Endothelial cell of umbilical vein (primary cell): ENCODE data around the gene ZNF415. TPM values are rescaled to one million over a fixed set of nuclear protein-coding genes. Genes with fewer than 3 reads are reported as not detected.
"Not testable (repeated sequence)": the region's sequence is repeated elsewhere in the genome, so short reads cannot be mapped to it uniquely, and the experiment has no call there.

Source experiments
- BruUV-seq: library from RNA; stranded (reverse); fragments of 400-500 nt; replicated peaks from 2 replicates; lab custom pipeline; 2021; lab: Mats Ljungman, UMichigan
- CTCF ChIA-PET: fragments of 300-600, 350-600 bp; sonication (Branson Sonifier 250); formaldehyde crosslinking; loops from one replicate; lab custom pipeline; 2021; ENCODE audit warnings: antibody characterized with exemption, inconsistent platforms; lab: Charles Lee
- POLR2A ChIA-PET: fragments of 300-600, 350-600 bp; sonication (Branson Sonifier 250); formaldehyde crosslinking; loops from one replicate; lab custom pipeline; 2021; ENCODE audit warnings: antibody characterized with exemption, inconsistent platforms; lab: Charles Lee
- DNase-seq: peaks from one replicate; pipeline ENCODE4 v3.0.0-alpha.2; 2011; ENCODE audit warnings: low read depth, low spot score
- FAIRE-seq: peaks from 2 replicates; lab custom pipeline; 2011; peaks lifted over from hg19 to GRCh38; lab: Jason Lieb, UNC
- H2AFZ ChIP-seq: 2 replicates; pipeline ENCODE4 v1.6.0; 2012; ENCODE audit warnings: low read depth, low read length, control low read depth, inconsistent platforms
- H3K27ac ChIP-seq: 2 replicates; pipeline ENCODE4 v1.5.1; 2011; ENCODE audit warnings: low read depth, mild to moderate bottlenecking, control low read depth, low read length, moderate library complexity; ENCODE audit not compliant: insufficient read depth
- H3K27me3 ChIP-seq, 2 experiments: 2 replicates each; pipeline versions ENCODE4 v1.6.0 to v1.6.1; 2011; ENCODE audit warnings: low read length in 2 of 2, mixed read lengths in 1 of 2; ENCODE audit not compliant: control insufficient read depth in 2 of 2, insufficient read depth in 2 of 2
- H3K36me3 ChIP-seq, 2 experiments: 2 replicates in 1 of 2; 3 replicates in 1 of 2; pipeline ENCODE4 v1.5.1; 2011; ENCODE audit warnings: low read length in 2 of 2, mild to moderate bottlenecking in 1 of 2, moderate library complexity in 1 of 2; ENCODE audit not compliant: control insufficient read depth in 2 of 2, insufficient read depth in 2 of 2; ENCODE audit errors: extremely low read depth in 1 of 2
- H3K4me1 ChIP-seq: 3 replicates; pipeline ENCODE4 v1.5.1; 2011; ENCODE audit warnings: mild to moderate bottlenecking, low read length; ENCODE audit not compliant: control insufficient read depth, insufficient read depth; ENCODE audit errors: extremely low read depth
- H3K4me2 ChIP-seq: 2 replicates; pipeline ENCODE4 v1.6.1; 2011; ENCODE audit warnings: low read length, control low read depth, mixed read lengths; ENCODE audit not compliant: insufficient read depth
- H3K4me3 ChIP-seq, 3 experiments: fragments of 200-600 bp in 1 of 3; sonication (generic), shearing (Covaris generic) in 1 of 3; replicated peaks in 1 of 3; 2 replicates each; pipeline ENCODE4 v1.5.1; 2011 to 2016; ENCODE audit warnings: control low read depth in 3 of 3, low read length in 3 of 3, mild to moderate bottlenecking in 2 of 3, inconsistent platforms in 1 of 3, low read depth in 1 of 3, moderate library complexity in 1 of 3; ENCODE audit not compliant: insufficient read depth in 1 of 3
- H3K79me2 ChIP-seq: 2 replicates; pipeline ENCODE4 v1.6.0; 2012; ENCODE audit warnings: low read length, inconsistent platforms; ENCODE audit not compliant: control insufficient read depth, insufficient read depth
- H3K9ac ChIP-seq: replicated peaks from 2 replicates; pipeline ENCODE3; 2011; ENCODE audit warnings: low read length, control low read depth; ENCODE audit not compliant: insufficient read depth; ENCODE audit errors: extremely low read depth
- H3K9me1 ChIP-seq: replicated peaks from 3 replicates; pipeline ENCODE4 v1.6.0; 2011; ENCODE audit warnings: mild to moderate bottlenecking, low read length; ENCODE audit not compliant: control insufficient read depth, insufficient read depth; ENCODE audit errors: extremely low read depth
- H3K9me3 ChIP-seq: replicated peaks from 2 replicates; pipeline ENCODE4 v1.5.1; 2012; ENCODE audit warnings: low read length, inconsistent platforms; ENCODE audit not compliant: control insufficient read depth, insufficient read depth
- H4K20me1 ChIP-seq: replicated peaks from 2 replicates; pipeline ENCODE3; 2011; ENCODE audit warnings: mild to moderate bottlenecking, low read length; ENCODE audit not compliant: control insufficient read depth, insufficient read depth; ENCODE audit errors: extremely low read depth
- dilution Hi-C: fragments of 300-500 bp; cut with MboI; formaldehyde crosslinking; loops from one replicate; pipeline ENCODE4 v1.15.0; 2019; ENCODE audit warnings: low sequenced_read_pairs; ENCODE audit not compliant: extremely low pct_ligation_motif_present
- intact Hi-C: fragments of 100-400 bp; cut with micrococcal nuclease; formaldehyde crosslinking; loops from one replicate; pipeline ENCODE4 v1.10.0; 2022
- polyA plus RNA-seq, 4 experiments: library from polyadenylated mRNA; depleted of rRNA in 3 of 4; stranded (reverse) in 3 of 4; unstranded in 1 of 4; fragments of >200 nt; gene quantifications; 2 replicates each; pipeline versions ENCODE4 v1.2.1 to v1.2.3, GENCODE V29; 2011 to 2012; ENCODE audit warnings: missing spikeins in 1 of 4
- total RNA-seq: library from RNA; stranded (reverse); gene quantifications from 2 replicates; pipeline ENCODE4 v1.2.3, GENCODE V29; 2021
- TF ChIP-seq, protein P1 (sequence below), 2 donors: IDR thresholded peaks; 1 replicate in 1 of 2; 2 replicates in 1 of 2; pipeline ENCODE4 v1.5.1; 2011; ENCODE audit warnings: low read length in 2 of 2, mild to moderate bottlenecking in 2 of 2, moderate library complexity in 2 of 2, control low read depth in 1 of 2, inconsistent platforms in 1 of 2, low read depth in 1 of 2; ENCODE audit not compliant: insufficient read depth in 1 of 2; ENCODE audit errors: extremely low read depth in 1 of 2

Gene ZNF415
- total and polyA plus RNA-seq, 2 donors (not counting 3 experiments of a cell fraction or from before 2014, with no cell fraction given), result 0.48 to 0.69 TPM

DNA sequence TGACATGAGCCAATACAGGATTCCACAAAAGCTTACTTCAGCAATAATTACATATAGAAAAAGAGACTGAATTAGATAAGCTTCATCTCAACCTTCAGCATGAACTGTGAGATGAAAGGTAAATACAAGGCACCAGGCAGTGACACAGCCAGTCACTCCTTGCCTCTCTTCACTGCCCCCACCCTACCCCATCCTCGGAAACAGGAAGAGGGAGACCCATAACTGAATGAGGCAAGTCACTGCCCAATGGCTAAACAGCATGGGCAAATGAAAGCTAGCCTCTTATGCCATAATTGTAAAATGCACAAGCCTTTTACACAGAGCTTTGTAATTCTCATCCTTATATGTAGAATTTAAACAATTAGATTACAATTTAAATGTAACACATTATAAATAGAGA lies 31.2 kb downstream of the ZNF415 start:
- H4K20me1 ChIP-seq, result no peaks in the 10 kb centered on the region
- H3K4me3 ChIP-seq, result peak overlapping the region in 1 of 3 experiments; percentile 93
- H3K9ac ChIP-seq, result no peak overlapping the region
- no peaks in the 10 kb centered on the region for H3K27me3 ChIP-seq
- H3K9me3 ChIP-seq, result no peaks in the 10 kb centered on the region
- ChIA-PET POLR2A (interaction anchor here (1.2 kb wide), 1 partner anchor 10 kb away, joined by 3 read pairs; no protein-coding TSS in a partner anchor), CTCF (interaction anchor here (0.7 to 2.2 kb wide), 3 partner anchors 15 to 94 kb away, joined by 3 to 12 read pairs (median 4); no protein-coding TSS in a partner anchor)
- H3K9me1 ChIP-seq, result no peaks in the 10 kb centered on the region
- H3K36me3 ChIP-seq, result peaks cover 0 to 2% of the 10 kb centered on the region in 2 experiments
- DNase-seq (no peak), FAIRE-seq (no peak)
- no peak overlapping the region for H2AFZ ChIP-seq
- no TSS peak for BruUV-seq
- intact Hi-C loops, result loop anchor here (5.0 kb wide), 2 partner anchors 204 to 231 kb away; partner anchors contain the start of genes ZNF320 and ZNF845
- peak overlapping the region; percentile 85 for H3K4me2 ChIP-seq
- H3K79me2 ChIP-seq, result peaks cover 22% of the 10 kb centered on the region
- dilution Hi-C loops, result no loop called here
- TF ChIP-seq, protein P1, sequence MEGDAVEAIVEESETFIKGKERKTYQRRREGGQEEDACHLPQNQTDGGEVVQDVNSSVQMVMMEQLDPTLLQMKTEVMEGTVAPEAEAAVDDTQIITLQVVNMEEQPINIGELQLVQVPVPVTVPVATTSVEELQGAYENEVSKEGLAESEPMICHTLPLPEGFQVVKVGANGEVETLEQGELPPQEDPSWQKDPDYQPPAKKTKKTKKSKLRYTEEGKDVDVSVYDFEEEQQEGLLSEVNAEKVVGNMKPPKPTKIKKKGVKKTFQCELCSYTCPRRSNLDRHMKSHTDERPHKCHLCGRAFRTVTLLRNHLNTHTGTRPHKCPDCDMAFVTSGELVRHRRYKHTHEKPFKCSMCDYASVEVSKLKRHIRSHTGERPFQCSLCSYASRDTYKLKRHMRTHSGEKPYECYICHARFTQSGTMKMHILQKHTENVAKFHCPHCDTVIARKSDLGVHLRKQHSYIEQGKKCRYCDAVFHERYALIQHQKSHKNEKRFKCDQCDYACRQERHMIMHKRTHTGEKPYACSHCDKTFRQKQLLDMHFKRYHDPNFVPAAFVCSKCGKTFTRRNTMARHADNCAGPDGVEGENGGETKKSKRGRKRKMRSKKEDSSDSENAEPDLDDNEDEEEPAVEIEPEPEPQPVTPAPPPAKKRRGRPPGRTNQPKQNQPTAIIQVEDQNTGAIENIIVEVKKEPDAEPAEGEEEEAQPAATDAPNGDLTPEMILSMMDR (IDR thresholded peaks at IDR 0.05; ENCODE audit: extremely low read depth in 1 of 2, insufficient read depth in 1 of 2, low read depth in 1 of 2, low read length in 2 of 2), result no peak
- H3K27ac ChIP-seq, result no peak overlapping the region
- H3K4me1 ChIP-seq, result peaks cover 11% of the 10 kb centered on the region

DNA sequence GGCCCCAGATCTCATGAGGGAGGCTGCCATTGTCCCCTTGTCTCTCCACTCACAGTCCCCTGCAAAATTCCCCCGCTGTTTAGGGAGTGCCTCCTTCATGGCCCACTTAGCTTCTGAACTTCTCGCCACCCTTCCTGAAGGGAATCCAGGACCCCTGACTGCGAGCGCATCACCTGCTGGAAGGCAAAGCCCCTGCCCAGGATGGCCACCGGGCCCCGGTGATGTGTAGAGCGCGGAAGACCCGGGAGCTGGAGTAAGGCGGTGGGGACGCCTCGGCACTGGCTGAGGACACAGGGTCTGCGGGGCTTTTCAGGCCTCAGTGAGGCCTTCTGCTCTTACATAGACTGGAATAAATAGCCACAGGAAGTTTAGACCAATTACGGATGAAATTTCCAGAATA lies 34.1 kb downstream of the ZNF415 start:
- intact Hi-C loops, result loop anchor here (2.0 kb wide), 1 partner anchor 30 kb away; no protein-coding TSS in a partner anchor
- CTCF ChIA-PET, H2AFZ ChIP-seq, H3K36me3 ChIP-seq, H3K9me3 ChIP-seq, dilution Hi-C loops, H3K9me1 ChIP-seq, H3K9ac ChIP-seq, FAIRE-seq, POLR2A ChIA-PET, H3K27me3 ChIP-seq, H4K20me1 ChIP-seq, BruUV-seq, DNase-seq, H3K4me3 ChIP-seq, H3K27ac ChIP-seq, H3K4me2 ChIP-seq: not testable (repeated sequence)
- Histone ChIP-seq H3K79me2 (peaks cover 22% of the 10 kb centered on the region), H3K4me1 (peaks cover 11% of the 10 kb centered on the region)

DNA sequence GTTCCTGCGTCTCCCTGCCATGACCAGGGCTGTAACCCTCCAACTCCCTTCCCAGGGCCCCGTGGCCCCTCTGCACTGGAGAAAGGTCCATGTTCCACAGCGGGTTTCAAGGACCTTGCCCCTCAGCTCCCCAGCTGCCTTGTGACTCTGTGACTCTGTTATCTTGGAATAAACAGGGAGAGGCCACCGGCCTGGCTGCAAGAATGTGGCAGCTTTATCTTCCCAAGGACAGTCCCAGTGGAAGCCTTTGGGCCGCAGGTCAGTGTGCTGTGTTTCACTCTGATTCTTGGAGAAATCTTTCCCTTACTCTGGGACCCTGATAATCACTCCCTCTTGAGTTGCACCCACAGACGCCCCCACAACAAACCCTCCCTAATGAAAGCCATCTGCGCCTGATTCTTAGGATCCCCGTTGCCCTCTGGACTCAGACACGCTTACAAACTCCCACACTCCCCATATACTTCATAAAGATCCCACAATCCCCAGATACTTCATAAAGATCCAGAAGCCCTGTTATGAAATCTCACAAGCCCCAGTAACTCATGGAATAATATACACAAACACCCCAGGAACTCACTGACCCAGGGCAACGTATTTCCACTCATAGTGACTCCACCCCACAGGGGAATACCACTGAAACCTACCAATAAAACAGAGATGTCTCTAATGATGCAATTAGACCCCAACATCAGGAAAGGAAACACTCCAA lies 35.6 kb downstream of the ZNF415 start:
- H3K4me1 ChIP-seq, BruUV-seq, H3K9me1 ChIP-seq, H3K9me3 ChIP-seq, FAIRE-seq, H3K36me3 ChIP-seq, H3K4me2 ChIP-seq, H3K27me3 ChIP-seq, H4K20me1 ChIP-seq, H3K4me3 ChIP-seq, H3K27ac ChIP-seq, H2AFZ ChIP-seq, POLR2A ChIA-PET, H3K9ac ChIP-seq, DNase-seq, dilution Hi-C loops, CTCF ChIA-PET, intact Hi-C loops: not testable (repeated sequence)
- peaks cover 17% of the 10 kb centered on the region for H3K79me2 ChIP-seq
